Measurements from ENCODE around the gene RAB40B.

The RAB40B gene

GRCh38 chr17:82614095-82614631 is 84.3 kb downstream of the RAB40B start:
- DNase-seq (ENCODE audit: low spot score) = no peak

GRCh38 chr17:82613283-82614094 is 85.0 kb downstream of the RAB40B start:
- no peak for DNase-seq (ENCODE audit: low spot score)

GRCh38 chr17:82611140-82612058 is 87.1 kb downstream of the RAB40B start:
- no peak for DNase-seq (ENCODE audit: low spot score)

- DNase-seq (ENCODE audit: low spot score) = no peak
These were observed 88.8 kb downstream of the RAB40B start for GRCh38 chr17:82609655-82610054.

GRCh38 chr17:82608816-82609215 is 89.7 kb downstream of the RAB40B start:
- no peak for DNase-seq (ENCODE audit: low spot score)

GRCh38 chr17:82605939-82606600 is 92.4 kb downstream of the RAB40B start:
- no peak for DNase-seq (ENCODE audit: low spot score)

Data from AG08396 (cell line).